SK-N-SH treated with all-trans-retinoic acid at 6 μM for 48 hours (cell line): Measurements from ENCODE around the gene SGK1.

Experiments
- ATAC-seq: fragments of 200-7000 bp; cut with Tn5 transposase; 3 replicates; pipeline ENCODE4 v1.9.1; 2020; ENCODE audit warnings: mild to moderate bottlenecking, moderate library complexity
- ARNTL ChIP-seq: fragments of 450-650 bp; formaldehyde crosslinking; IDR thresholded peaks from 2 replicates; pipeline ENCODE4 v1.5.0; 2020; ENCODE audit warnings: low read depth, mild to moderate bottlenecking, moderate library complexity, borderline replicate concordance
- BACH2 ChIP-seq: fragments of 250-450 bp; sonication (Bioruptor Pico); IDR thresholded peaks from 2 replicates; pipeline ENCODE4 v1.9.0; 2021; ENCODE audit warnings: mild to moderate bottlenecking, borderline replicate concordance
- CSDC2 ChIP-seq: fragments of 250-450 bp; sonication (Bioruptor Pico); IDR thresholded peaks from 2 replicates; pipeline ENCODE4 v1.5.0; 2020; ENCODE audit warnings: mild to moderate bottlenecking, moderate library complexity
- ESRRG ChIP-seq: fragments of 250-450 bp; sonication (Bioruptor Pico); IDR thresholded peaks from 2 replicates; pipeline ENCODE4 v1.6.1; 2021; ENCODE audit warnings: mild to moderate bottlenecking
- PPARA ChIP-seq: fragments of 250-450 bp; sonication (Bioruptor Pico); IDR thresholded peaks from 2 replicates; pipeline ENCODE4 v1.5.0; 2020; ENCODE audit warnings: mild to moderate bottlenecking, borderline replicate concordance
- TOX ChIP-seq: fragments of 250-450 bp; sonication (Bioruptor Pico); IDR thresholded peaks from 2 replicates; pipeline ENCODE4 v1.8.0; 2021; ENCODE audit warnings: mild to moderate bottlenecking, moderate library complexity, borderline replicate concordance
- ZC3H10 ChIP-seq: fragments of 250-450 bp; sonication (Bioruptor Pico); IDR thresholded peaks from 2 replicates; pipeline ENCODE4 v1.5.1; 2021; ENCODE audit warnings: mild to moderate bottlenecking, moderate library complexity
- ZFP3 ChIP-seq: fragments of 250-450 bp; sonication (Bioruptor Pico); IDR thresholded peaks from 2 replicates; pipeline ENCODE4 v1.5.0; 2020; ENCODE audit warnings: mild to moderate bottlenecking, moderate library complexity
- ZFP30 ChIP-seq: fragments of 450-650 bp; formaldehyde crosslinking; IDR thresholded peaks from 2 replicates; pipeline ENCODE4 v1.5.0; 2022; ENCODE audit warnings: mild to moderate bottlenecking, moderate library complexity
- ZNF8 ChIP-seq: fragments of 450-650 bp; formaldehyde crosslinking; IDR thresholded peaks from 2 replicates; pipeline ENCODE4 v1.5.0; 2020; ENCODE audit warnings: mild to moderate bottlenecking, moderate library complexity

Gene SGK1

GRCh38 chr6:134119486-134119885, 198.4 kb downstream of the SGK1 start:
- TF ChIP-seq ESRRG (CRISPR knock-in tag): no peak
- no peak for TF ChIP-seq ZFP3 (CRISPR knock-in tag)
- no peak for TF ChIP-seq CSDC2 (CRISPR knock-in tag)
- no peak for TF ChIP-seq ZNF8 (CRISPR knock-in tag)
- TF ChIP-seq BACH2: no peak
- no peak for TF ChIP-seq TOX
- no peak for TF ChIP-seq ZC3H10 (CRISPR knock-in tag)
- TF ChIP-seq ZFP30 (CRISPR knock-in tag): no peak
- no peak for TF ChIP-seq ARNTL (CRISPR knock-in tag)
- TF ChIP-seq PPARA (CRISPR knock-in tag): no peak
- no peak for ATAC-seq
